IPS-20b (cell line): Measurements from ENCODE around the gene CLEC1B.
"Not testable (repeated sequence)": the region's sequence is repeated elsewhere in the genome, so short reads cannot be mapped to it uniquely, and the experiment has no call there.

Experiments used
- H3K27ac ChIP-seq: one replicate; pipeline ENCODE4 v1.5.1; 2013; ENCODE audit warnings: low read length
- H3K27me3 ChIP-seq: 2 replicates; pipeline ENCODE4 v1.6.1; 2013; ENCODE audit warnings: mild to moderate bottlenecking, low read length, inconsistent platforms; ENCODE audit not compliant: insufficient read depth
- H3K36me3 ChIP-seq: 2 replicates; pipeline ENCODE4 v1.6.1; 2013; ENCODE audit warnings: low read depth, mild to moderate bottlenecking, inconsistent platforms, low read length, moderate library complexity; ENCODE audit not compliant: insufficient read depth
- H3K4me1 ChIP-seq: 2 replicates; pipeline ENCODE4 v1.6.1; 2013; ENCODE audit warnings: mild to moderate bottlenecking, control low read depth, inconsistent platforms, low read length, moderate library complexity; ENCODE audit not compliant: insufficient read depth
- H3K4me3 ChIP-seq: 2 replicates; pipeline ENCODE4 v1.5.1; 2013; ENCODE audit warnings: mild to moderate bottlenecking, low read length, inconsistent platforms
- H3K9ac ChIP-seq: 2 replicates; pipeline ENCODE4 v1.6.1; 2013; ENCODE audit warnings: low read depth, mild to moderate bottlenecking, inconsistent platforms, low read length, moderate library complexity
- H3K9me3 ChIP-seq: 2 replicates; pipeline ENCODE4 v1.6.1; 2013; ENCODE audit warnings: mild to moderate bottlenecking, low read depth, low read length, inconsistent platforms; ENCODE audit not compliant: insufficient read depth

CLEC1B gene

DNA sequence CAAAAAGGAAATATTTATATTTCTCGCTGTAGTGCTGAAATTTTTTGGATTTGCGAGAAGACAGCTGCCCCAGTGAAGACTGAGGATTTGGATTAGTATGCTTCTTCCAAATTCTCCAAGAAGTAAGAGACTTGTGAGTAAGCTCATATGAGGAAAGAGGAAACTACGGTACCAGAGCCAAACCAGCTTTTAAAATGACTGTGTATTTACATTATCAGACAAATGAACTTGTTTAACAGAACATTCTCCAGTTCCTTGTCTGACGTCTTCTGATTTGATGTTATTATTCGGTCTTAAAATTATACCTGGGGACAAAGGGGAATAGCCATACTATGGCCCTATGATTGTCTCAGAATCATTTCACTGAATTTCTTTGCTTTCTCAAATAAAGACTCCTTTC, 19.5 kb upstream of the CLEC1B start:
- Histone ChIP-seq H3K27ac (no peak overlapping the region), H3K9me3 (no peaks in the 10 kb centered on the region), H3K9ac (no peak overlapping the region), H3K27me3 (no peaks in the 10 kb centered on the region), H3K36me3 (no peaks in the 10 kb centered on the region), H3K4me3 (no peak overlapping the region), H3K4me1 (peaks cover 6% of the 10 kb centered on the region)

DNA sequence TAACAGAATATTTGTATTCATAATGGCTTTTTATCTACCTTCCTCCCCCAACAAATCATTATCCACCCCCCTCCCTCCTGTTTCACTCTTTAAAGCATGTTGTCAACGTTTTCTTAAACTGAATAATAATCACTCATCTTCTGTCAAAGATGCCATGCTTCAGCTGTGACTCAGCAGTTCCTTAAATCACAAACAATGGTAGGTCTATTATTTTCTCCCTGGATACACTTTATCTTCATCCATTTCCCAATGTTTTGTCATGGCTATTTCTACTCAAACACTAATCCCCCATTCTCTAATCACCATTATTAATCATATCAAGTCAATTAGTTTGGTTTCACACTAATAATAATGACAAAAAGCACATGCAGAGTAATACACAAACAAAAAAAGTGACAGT, 18.0 kb upstream of the CLEC1B start:
- Histone ChIP-seq H3K4me3 (no peak overlapping the region), H3K27ac (no peak overlapping the region), H3K27me3 (no peaks in the 10 kb centered on the region), H3K9ac (peak overlapping the region; percentile 30; the same call in 1 of the 2 replicates), H3K36me3 (no peaks in the 10 kb centered on the region), H3K9me3 (no peaks in the 10 kb centered on the region), H3K4me1 (peaks cover 10% of the 10 kb centered on the region)

DNA sequence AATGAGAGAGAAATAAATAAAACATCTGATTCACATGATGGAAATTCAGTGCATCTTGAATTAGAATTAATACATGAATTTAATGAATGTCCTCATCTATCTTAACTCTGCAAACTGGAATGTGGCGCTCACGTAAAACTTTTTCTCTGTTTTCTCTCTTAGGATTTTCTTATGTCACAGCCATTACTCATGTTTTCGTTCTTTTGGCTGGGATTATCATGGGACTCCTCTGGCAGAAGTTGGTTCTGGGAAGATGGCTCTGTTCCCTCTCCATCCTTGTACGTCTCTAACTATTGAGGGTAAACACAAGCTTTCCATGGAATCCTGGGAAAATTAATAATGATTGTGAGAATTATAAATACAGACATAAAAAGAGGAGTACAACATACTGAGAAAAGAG, 16.5 kb upstream of the CLEC1B start:
- H3K27ac ChIP-seq, result no peak overlapping the region
- H3K9ac ChIP-seq, result no peak overlapping the region
- no peaks in the 10 kb centered on the region for H3K9me3 ChIP-seq
- H3K4me1 ChIP-seq, result peaks cover 10% of the 10 kb centered on the region
- H3K27me3 ChIP-seq, result no peaks in the 10 kb centered on the region
- no peak overlapping the region for H3K4me3 ChIP-seq
- no peaks in the 10 kb centered on the region for H3K36me3 ChIP-seq

DNA sequence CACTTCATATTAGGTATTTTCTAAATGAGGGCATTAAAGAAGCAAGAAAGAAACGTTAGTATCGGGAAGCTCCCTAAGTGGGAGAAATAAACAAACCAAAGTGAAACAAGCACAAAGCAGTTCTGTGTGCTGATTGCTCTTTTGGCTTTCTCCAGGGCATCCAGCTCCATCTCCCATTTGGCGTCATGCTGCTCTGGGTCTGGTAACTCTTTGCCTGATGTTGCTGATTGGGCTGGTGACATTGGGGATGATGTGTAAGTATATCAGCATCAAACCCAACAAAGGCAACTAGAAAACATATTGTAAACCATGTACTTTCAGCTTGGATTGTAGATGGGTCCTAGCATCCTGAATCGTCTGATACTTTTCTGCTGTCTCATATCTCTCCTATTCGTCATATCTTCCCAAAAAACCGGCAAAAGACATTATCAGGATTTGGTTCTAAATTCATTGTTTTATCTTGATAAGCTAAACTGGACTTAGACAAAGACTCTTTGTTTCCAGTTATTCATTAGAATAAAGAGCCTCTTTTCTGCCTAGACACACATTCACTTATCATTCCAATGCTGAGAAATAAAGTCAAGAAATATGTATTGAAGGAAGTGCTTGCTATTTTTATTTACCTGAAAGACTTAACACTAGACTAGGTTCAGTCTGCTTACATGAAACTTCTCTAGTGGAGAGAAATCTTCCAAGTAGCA, 13.9 kb upstream of the CLEC1B start:
- no peaks in the 10 kb centered on the region for H3K9me3 ChIP-seq
- no peak overlapping the region for H3K9ac ChIP-seq
- H3K27ac ChIP-seq, result no peak overlapping the region
- peaks cover 9% of the 10 kb centered on the region for H3K4me1 ChIP-seq
- H3K4me3 ChIP-seq, result no peak overlapping the region
- no peaks in the 10 kb centered on the region for H3K36me3 ChIP-seq
- no peaks in the 10 kb centered on the region for H3K27me3 ChIP-seq

DNA sequence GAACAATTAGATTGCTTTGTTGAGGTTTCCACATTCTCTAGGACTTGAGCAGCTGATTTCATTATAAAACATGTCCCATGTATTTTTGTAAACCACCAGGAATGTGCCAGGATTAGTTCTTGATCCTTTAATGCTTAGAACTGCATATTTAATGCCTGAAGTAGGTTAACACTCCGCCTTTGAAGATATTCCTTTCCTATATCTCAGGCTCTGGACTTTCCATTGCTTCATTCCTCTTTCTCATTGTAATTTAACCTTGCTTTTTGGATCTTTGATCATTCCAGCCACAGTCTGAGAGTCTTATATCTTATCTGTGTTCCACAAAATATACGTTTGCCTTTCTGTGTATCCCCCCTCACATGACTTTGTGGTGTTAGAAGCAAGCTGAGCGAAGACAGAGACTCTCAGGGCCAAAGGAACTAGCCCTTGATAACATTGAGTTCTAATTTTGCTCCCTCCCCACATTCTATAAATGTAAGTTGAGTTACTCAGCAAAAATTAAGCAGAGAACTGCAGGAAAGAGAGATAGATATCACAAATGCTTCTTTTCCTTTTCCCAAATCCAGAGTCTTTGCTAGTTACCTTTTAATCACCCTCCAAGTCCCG, 2.4 kb upstream of the CLEC1B start:
- H3K4me3 ChIP-seq, result no peak overlapping the region
- no peaks in the 10 kb centered on the region for H3K4me1 ChIP-seq
- no peak overlapping the region for H3K27ac ChIP-seq
- H3K36me3 ChIP-seq, result no peaks in the 10 kb centered on the region
- no peaks in the 10 kb centered on the region for H3K9me3 ChIP-seq
- H3K27me3 ChIP-seq, result no peaks in the 10 kb centered on the region
- H3K9ac ChIP-seq, result no peak overlapping the region

DNA sequence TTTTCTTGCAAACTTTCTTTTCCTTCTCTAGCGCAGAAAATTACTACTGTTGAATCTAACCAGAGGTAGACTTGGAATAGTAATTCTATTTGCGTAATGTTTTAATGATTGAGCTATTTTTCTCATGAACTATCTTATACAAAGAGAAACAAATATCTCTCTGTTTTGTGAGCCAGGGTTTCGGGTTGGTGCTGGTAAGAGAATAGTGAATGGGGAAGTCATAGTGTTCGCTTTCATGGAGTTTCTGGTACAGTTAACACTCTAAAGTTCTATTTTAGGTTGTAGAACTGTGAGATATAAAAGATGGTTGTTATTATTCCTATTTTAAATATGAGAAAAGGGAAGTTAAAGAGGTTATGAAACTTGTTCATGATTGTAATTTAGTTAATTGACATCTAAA, 6.6 kb downstream of the CLEC1B start:
- Histone ChIP-seq H3K27me3 (no peaks in the 10 kb centered on the region), H3K27ac (no peak overlapping the region), H3K36me3 (no peaks in the 10 kb centered on the region), H3K9ac (no peak overlapping the region), H3K4me3 (no peak overlapping the region), H3K4me1 (no peaks in the 10 kb centered on the region), H3K9me3 (no peaks in the 10 kb centered on the region)

DNA sequence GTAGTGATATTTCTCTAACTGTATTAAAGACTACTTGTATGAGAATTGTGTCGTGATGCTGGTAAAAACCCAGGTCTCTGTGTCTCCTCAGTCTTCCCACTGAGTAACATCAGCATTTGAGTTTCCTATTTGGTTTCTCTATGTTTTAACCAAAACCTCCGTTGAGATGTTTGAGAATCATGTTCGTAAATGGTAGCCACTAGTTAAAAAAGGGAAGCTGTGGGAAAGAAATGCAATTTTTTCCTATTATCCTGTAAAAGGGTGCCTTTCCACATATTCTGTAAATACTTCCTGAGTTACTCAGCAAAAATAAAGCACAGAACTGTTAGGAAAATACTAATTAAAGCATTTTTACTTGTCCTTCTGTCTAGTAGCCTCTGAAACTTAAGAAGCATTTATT, 7.0 kb downstream of the CLEC1B start:
- no peaks in the 10 kb centered on the region for H3K36me3 ChIP-seq
- H3K9me3 ChIP-seq, result no peaks in the 10 kb centered on the region
- no peaks in the 10 kb centered on the region for H3K4me1 ChIP-seq
- no peaks in the 10 kb centered on the region for H3K27me3 ChIP-seq
- no peak overlapping the region for H3K4me3 ChIP-seq
- H3K9ac ChIP-seq, result no peak overlapping the region
- no peak overlapping the region for H3K27ac ChIP-seq

DNA sequence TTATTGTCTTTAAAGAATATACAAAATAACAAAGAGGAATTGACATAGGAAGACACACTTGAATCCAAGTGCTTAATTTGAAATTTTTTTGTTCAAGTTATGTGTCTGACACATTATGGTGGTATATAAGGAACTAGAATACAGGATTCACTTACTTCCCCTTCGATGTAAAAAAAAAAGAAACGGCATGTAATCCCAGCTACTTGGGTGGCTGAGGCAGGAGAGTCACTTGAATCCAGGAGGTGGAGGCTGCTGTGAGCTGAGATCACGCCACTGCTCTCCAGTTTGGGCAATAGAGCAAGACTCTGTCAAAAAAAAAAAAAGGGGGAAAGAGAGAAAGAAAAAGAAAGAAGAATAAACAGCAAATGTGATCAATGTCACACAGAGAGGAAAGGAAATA, 18.8 kb downstream of the CLEC1B start:
- Histone ChIP-seq H3K27ac (no peak overlapping the region), H3K36me3 (no peaks in the 10 kb centered on the region), H3K4me3 (no peak overlapping the region), H3K9me3 (peaks cover 16% of the 10 kb centered on the region), H3K4me1 (no peaks in the 10 kb centered on the region; the same call in 1 of the 2 replicates), H3K9ac (no peak overlapping the region), H3K27me3 (no peaks in the 10 kb centered on the region)

DNA sequence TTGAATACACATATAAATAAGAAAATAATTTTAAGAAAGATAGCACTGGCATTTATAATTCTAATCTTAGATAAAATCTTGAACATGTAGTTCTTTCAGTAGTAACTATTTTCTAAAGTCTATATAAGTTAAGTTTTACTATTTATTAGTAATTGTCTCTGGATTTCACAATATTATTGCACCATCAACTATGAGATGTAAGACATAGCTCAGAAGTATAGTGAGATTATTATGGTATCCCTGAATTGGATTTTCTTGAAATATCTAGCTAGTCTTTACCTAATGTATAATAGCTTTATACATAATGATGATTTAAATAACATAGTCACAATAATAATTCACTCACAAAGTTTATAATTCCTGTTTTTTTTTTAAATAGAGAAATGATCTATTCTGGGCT, 21.0 kb downstream of the CLEC1B start:
- Histone ChIP-seq H3K9me3 (peaks cover 17% of the 10 kb centered on the region), H3K27ac (no peak overlapping the region), H3K36me3 (no peaks in the 10 kb centered on the region), H3K4me1 (no peaks in the 10 kb centered on the region), H3K27me3 (no peaks in the 10 kb centered on the region), H3K4me3 (no peak overlapping the region), H3K9ac (no peak overlapping the region)

DNA sequence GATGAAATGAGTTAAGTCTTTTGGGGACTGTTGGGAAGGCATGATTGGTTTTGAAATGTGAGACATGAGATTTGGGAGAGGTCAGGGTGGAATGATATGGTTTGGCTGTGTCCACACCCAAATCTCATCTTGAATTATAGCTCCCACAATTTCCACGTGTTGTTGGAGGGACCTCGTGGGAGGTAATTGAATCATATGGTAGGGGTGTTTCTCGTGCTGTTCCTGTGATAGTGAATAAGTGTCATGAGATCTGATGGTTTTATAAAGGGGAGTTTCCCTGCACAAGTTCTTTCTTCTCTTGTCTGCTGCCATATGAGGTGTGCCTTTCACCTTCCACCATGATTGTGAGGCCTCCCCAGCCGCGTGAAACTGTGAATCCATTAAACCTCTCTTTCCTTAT, 22.3 kb downstream of the CLEC1B start:
- peaks cover 17% of the 10 kb centered on the region for H3K9me3 ChIP-seq
- not testable (repeated sequence) for H3K9ac ChIP-seq, H3K36me3 ChIP-seq, H3K27ac ChIP-seq, H3K4me3 ChIP-seq, H3K27me3 ChIP-seq, H3K4me1 ChIP-seq

DNA sequence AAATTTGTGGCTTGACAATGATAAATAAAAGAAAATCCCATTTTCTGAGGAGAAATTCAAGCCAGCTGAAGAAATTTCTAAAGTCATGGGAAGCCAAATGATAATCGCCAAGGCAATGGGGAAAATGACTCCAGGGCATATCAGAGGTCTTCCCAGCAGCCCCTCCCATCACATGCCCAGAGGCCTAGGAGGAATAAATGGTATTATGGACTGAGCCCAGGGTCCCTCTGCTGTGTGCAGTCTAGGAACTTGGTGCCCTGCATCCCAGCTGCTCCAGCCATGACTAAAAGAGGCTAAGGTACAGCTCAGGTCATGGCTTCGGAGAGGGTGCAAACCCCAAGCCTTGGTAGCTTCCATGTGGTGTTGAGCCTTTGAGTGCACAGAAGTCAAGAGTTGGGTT, 23.3 kb downstream of the CLEC1B start:
- no peaks in the 10 kb centered on the region for H3K4me1 ChIP-seq
- H3K4me3 ChIP-seq, result no peak overlapping the region
- no peak overlapping the region for H3K9ac ChIP-seq
- peaks cover 17% of the 10 kb centered on the region for H3K9me3 ChIP-seq
- no peaks in the 10 kb centered on the region for H3K27me3 ChIP-seq
- H3K36me3 ChIP-seq, result no peaks in the 10 kb centered on the region
- no peak overlapping the region for H3K27ac ChIP-seq

DNA sequence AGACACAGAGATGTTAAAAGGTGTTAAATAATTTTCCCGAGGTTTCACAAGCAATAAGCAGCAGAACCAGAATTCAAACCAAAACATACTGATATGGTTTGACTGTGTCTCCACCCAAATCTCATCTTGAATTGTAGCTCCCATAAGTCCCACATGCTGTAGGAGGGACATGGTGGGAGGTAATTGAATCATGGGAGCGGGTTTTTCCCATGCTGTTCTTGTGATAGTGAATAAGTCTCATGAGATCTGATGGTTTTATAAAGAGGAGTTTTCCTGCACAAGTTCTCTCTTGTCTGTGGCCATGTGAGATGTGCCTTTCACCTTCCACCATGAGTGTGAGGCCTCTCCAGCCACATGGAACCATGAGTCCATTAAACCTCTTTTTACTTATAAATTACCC, 24.2 kb downstream of the CLEC1B start:
- H3K27ac ChIP-seq, result not testable (repeated sequence)

More for the DNA sequence above, 24.2 kb downstream of the CLEC1B start:
- H3K36me3 ChIP-seq, H3K4me1 ChIP-seq, H3K27me3 ChIP-seq, H3K4me3 ChIP-seq, H3K9ac ChIP-seq: not testable (repeated sequence)
- H3K9me3 ChIP-seq, result peaks cover 17% of the 10 kb centered on the region
